Brain pericyte (primary cell): ENCODE data around the gene NME8.
"Not testable (repeated sequence)": the region's sequence is repeated elsewhere in the genome, so short reads cannot be mapped to it uniquely, and the experiment has no call there.

ENCODE experiments used
- DNase-seq: peaks from one replicate; pipeline ENCODE4 v3.0.0-alpha.2; 2012; ENCODE audit warnings: low read depth, low spot score

The NME8 gene, protein sequence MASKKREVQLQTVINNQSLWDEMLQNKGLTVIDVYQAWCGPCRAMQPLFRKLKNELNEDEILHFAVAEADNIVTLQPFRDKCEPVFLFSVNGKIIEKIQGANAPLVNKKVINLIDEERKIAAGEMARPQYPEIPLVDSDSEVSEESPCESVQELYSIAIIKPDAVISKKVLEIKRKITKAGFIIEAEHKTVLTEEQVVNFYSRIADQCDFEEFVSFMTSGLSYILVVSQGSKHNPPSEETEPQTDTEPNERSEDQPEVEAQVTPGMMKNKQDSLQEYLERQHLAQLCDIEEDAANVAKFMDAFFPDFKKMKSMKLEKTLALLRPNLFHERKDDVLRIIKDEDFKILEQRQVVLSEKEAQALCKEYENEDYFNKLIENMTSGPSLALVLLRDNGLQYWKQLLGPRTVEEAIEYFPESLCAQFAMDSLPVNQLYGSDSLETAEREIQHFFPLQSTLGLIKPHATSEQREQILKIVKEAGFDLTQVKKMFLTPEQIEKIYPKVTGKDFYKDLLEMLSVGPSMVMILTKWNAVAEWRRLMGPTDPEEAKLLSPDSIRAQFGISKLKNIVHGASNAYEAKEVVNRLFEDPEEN

DNA sequence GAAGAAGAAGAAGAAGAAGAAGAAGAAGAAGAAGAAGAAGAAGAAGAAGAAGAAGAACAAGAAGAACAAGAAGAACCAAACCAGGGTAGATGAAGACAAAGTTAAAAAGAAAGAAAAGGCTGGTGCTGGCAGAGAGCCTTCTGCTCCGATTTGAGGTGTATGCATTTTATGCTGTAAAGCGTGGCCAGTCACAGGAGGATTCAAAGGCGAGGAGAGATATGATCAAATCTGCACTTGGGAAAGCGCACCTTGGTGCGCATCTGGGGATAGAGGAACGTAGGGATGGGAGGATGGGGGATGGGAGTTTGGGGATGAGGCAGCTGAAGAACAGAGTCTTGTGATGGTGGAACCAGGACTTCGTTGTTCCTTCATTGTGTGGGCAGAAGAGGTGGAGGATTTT is at the start of gene NME8:
TSS of gene NME8 (plus strand) at position 301 of the 400 bp plus-strand sequence. CDS start 1,670 bp downstream, outside the sequence.
- no peak for DNase-seq

DNA sequence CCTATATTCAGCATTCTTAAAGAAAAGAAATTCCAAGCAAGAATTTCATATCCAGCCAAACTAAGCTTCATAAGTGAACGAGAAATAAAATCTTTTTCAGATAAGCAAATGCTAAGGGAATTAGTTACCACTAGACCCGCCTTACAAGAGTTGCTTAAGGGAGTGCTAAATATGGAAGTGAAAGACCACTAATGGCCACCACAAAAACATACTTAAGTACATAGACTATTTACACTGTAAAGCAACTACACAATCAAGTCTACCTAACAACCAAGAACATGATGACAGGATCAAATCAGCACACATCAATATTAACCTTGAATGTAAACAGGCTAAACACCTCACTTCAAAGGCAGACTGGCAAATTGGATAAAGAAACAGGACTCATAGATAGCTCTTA is 42.2 kb upstream of the NME8 start:
- no peak for DNase-seq

DNA sequence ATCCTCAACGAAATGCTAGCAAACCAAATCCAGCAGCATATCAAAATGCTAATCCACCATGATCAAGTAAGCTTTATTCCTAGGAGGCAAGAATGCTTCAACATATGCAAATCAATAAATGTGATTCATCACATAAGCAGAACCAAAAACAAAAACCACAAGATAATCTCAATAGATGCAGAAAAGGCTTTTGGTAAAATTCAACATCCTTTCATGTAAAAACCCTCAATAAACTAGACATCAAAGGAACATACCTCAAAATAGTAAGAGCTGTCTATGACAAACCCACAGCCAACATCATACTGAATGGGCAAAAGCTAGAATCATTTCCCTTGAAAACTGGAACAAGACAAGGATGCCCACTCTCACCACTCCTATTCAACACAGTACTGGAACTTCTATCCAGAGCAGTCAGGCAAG is 36.2 kb upstream of the NME8 start:
- not testable (repeated sequence) for DNase-seq

DNA sequence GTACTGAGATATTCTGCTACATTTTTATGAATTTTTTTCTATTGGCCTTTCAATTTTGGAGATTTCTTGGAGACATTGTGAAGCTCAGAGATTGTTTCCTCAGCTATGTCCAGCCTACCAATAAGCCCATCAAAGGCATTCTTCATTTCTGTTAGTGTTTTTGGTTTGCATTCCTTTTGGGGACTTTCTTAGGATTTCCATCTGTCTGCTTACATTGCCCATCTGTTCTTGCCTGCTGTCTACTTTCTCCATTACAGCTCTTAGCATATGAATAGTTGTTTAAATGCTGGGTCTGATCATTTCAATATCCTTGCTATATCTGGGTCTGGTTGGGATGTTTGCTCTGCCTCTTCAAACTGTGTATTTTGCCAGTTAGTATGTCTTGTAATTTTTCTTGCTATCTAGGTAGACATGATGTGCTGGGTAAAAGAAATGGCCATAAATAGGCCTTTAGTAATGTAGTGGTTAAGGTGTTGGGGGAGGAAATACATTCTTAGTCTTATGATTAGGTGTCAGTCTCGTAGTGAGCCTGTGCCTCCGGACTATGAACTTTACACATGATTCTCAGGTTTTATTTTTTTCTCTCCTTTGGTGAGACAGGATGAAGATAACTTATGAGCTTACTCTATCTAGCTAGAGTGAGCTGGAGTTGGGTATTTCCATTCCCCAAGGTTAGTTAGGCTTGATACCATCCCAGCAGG is 32.6 kb upstream of the NME8 start:
- no peak for DNase-seq

DNA sequence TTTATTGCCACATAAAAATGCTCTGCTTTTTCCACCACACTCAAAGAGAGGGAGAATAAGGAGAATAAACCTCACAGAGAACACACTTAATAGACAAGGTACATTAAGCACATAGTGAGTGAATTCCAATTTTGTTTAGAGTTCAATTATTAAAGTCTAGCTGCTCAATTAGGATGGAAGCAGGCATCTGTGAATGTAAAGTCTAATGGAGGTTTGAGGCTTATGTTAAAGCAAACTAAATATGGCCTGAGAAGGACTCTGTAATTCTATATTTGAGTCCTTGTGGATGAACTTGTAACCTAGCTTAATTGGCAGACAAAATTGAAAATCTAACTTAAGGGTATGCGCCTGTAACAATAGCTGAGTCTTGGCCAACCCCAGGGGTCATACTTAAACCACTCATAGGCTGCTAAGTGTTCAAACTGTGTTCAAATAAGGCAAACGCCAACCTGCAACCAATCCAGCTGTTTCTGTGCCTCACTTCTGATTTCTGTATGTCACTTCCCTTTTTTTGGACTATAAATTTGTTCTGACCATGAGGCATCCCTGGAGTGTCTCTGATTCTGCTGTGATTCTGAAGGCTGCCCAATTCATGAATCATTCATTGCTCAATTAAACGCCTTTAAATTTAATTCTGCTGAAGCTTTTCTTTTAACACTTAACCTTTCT is 31.3 kb upstream of the NME8 start:
- no peak for DNase-seq

DNA sequence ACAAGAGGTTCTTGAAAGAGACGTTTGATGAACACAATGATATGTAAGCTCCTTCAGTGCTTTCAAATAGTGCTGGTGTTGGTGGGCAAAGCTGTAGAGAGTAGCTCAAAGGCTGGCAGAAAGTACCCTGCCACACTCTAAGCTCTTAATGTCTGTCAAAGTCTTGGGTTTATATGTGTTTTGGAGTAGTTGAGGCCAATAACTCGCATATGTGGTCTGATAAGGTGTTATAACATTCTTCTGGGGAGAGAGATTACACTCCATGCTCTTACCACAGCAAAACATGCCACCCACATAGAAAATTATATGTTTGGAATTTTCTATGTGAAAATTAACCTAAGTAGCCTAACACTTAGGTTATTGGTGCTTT is 30.8 kb upstream of the NME8 start:
- DNase-seq = no peak

DNA sequence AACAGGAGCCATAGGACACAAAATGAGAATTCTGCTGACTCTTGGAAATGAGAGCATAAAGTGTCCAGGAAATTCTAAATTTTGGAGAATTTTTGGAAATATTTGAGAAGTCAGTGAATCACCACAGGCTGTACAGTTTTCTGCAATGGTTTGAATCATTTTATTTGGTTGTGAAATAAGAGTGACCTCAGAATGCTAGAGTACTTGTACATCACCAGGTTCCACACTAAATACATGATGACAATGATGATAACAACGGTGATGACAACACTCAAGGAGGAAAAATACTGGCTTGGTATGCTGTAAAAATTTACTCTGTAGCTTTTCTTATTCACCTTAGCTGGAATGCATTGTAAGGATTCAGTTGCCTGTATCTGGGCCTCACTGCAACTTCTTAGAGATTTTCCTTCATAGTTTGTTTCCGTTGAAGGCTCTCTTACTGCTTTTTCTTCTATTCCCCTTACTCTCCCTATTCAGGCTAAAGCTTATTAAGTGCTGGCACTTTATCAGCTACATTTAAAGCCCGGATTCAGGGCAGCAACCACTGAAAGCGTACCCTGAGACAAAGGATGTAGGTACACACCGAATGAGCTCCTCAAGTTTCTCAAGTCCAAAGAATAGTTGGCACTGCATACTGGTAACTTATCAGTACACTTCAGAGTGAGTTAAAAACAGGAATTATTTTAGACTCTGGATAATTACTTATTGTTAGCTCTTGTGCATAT is 30.2 kb upstream of the NME8 start:
- no peak for DNase-seq

DNA sequence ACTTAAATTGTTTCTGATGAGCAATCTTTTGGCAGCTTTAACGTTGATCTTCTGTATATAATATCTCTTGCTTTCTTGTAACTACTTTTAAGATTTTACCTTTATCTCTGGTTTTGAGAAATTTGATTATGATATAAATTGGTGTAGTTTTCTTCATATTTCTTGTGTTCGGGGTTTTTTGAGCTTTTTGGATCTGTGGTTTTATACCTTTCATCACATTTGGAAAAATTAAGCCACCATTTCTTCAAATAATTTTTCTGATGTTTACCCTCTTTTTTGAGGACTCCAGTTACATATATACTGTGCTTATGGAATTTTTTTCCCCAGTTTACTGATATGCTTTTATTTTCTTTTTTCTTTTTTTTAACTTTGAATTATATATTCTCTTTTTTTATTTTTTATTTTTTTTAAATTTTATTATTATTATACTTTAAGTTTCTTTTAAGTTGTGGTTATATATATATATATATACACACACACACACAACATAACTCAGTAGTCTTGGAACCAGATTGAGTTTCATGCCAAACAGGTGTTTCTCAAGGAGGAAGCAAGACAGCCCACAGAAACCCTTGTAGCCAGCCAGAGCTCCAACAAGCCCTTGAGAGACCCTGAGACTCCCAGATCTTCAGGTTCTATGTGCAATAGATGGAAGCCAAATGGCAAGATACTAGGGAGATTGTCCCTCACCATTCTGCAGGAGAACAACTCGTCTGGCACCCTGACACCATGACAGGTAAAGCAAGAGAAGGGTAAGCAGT is 27.5 kb upstream of the NME8 start:
- DNase-seq = no peak

DNA sequence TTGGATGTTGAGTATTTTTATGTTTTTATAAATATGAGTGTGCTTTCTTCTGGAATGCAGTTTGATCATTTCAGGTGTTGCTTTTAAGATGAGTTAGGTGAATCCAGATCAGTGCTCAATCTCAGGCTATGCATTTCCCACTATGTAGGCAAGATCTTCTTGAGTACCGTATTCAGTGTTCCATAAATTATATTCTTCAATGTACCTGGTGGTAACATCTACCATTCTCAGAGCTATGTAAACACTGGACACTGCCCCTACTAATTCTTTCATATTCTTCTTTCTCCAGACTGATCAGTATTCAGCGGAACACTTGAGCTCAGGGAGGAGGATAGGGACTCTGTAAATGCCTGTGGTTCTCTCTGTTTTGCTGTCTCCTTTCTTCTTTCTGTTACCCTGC is 25.5 kb upstream of the NME8 start:
- no peak for DNase-seq

DNA sequence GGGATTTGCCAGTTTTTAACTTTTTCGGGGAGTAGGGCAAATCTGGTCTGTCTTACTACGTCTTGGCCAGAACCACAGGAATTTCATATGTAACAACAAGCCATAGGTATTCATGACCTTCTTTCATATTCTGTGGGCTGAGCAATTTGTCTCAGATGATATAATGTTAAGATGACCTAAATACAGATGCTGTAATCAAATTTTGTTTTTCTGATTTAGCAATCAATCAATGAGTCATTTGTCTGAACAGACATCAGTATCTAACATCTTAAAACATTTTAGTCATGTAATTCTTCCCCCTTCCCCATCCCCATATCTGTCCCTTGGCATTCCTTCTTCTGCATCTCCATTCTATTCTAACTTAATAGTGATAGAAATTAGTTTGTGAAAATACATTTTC is 24.8 kb upstream of the NME8 start:
- DNase-seq = no peak

DNA sequence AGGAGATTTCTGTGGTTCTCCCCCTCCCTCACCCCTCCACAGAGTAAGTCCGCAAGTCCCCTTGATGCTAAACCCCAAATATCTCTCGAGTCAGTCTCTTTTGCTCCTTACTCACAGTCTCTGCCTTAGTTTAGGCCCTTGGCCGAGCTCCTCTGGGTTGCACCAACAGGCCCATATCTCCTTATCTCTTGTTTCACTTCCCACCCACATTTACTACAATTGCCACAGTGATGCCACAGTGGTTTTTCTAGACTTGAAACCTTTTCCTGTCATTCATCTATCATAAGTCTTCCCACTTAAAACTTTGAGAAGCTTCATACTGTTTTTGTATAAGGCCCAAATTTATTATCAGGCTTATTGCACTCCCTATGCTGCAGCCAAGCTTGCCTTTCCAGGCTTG is 23.4 kb upstream of the NME8 start:
- DNase-seq = no peak

DNA sequence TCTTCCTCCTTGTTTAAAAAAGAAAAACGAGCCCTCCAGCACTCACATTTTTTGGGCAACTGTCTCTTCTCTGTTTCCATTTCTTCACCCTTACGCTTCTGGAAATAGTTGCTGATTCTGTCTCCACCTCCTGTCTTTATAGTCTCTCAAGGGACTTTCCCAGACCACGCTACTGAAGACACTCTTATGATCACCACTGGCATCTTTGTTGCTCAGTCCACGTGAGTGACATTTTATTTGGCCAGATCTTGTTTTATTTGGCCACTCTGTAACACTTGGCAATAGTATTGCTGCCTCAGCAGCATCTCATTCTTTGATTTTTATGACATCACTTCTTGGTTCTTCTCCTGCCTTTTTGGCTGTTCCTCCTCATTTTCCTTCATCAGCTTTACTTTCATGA is 21.6 kb upstream of the NME8 start:
- no peak for DNase-seq

DNA sequence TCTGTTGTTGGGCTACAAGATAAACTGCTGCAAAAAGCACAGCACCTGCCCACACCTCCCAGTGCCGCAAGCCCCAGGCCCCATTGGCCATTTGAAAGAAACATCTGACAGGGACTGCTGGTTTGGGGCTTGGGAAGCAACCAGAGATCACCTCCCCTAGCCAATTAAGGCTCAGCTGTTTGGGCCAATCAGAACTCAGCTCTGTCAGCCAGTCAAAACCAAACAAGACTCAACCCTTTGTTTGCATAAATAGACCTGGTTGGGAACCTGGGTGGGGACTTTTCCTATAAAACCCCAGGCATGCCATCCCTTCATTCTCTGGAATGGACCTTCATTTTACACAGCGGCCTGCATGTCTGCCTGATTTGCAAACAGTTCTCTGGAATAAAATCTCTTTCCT is 17.2 kb upstream of the NME8 start:
- DNase-seq = no peak

DNA sequence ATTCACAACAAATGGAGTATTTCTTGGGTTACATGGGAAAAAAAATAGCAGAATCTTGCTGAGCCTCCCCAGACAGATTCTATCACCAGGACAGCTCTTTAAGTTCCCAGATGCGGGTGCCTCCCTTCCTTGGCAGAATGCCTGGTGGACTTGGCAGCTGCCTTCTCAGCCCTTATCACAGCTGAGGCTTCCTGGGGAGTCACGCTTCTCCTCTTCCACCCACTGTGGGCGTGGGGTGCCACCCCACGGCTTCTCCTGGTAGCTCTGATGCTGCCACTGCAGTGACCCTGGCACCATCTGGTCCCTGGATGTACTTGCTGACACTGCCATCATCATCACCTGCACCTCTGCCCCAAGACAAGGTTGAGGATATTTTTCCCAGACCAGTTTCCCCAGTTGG is 16.2 kb upstream of the NME8 start:
- DNase-seq = no peak

DNA sequence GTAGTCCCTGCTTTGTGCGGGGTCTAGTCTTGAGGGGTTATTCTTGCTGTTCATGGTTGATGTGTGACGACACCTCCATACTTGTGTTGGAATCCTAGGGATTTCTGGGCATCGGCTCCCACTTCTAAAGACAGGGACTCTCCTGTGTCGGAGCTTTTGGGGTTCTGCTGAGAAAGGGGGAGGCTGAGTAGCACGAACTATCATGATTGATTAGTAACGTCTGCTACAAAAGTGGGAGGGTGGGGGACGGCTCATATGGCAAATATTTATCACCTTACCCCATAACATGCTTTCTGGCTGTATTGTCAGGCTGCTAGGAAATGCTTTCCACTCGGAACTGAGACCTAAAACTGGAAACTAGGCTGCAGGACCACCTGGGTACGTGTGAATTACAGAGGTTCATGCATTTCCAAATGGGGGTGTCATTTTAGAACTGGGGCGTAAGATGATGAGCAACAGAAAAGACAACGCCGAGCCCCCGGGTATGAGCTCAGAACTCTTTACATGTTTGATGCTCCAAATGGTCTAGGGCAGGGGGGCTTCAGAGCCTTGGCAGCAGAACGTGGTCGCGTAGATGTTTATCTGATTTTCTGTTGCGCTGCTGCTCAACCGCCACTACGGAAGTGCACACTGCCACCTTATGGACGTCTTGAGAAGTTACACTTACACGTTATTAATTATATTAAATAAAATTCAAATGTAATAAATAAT is 15.1 kb upstream of the NME8 start:
- no peak for DNase-seq

DNA sequence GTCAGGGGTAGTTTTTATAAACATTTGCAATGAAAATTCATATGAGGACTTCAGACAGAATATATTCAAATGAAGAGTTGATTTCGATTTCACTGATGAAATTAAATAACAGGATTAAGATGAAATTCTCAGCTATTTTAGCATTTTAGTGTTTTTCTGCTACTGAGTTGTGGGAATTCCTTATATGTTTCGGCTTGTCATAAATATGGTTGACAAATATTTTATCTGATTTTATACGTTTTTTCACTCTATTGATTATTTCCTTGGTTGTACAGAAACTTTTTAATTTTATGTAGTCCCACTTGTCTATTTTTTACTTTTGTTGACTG is 14.6 kb upstream of the NME8 start:
- no peak for DNase-seq

DNA sequence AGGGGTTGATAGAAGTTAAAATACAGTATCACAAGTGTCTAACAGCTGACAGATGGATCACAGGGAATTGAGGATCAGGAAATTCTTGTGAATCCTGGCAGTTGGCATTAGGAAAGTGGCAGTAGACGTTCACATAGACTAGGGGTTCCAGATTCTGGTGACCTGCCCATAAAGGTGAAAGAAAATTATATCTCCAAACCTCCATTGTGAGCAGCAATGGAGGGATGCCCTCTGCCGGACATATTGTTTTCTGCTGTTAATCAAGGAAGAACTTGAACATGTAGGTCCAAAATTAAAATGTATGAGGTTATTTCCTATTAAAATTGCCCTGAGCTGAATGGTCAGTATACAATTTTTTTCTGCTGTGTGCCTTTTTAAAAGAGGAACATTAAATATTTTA is 5.1 kb downstream of the NME8 start:
- DNase-seq = no peak

DNA sequence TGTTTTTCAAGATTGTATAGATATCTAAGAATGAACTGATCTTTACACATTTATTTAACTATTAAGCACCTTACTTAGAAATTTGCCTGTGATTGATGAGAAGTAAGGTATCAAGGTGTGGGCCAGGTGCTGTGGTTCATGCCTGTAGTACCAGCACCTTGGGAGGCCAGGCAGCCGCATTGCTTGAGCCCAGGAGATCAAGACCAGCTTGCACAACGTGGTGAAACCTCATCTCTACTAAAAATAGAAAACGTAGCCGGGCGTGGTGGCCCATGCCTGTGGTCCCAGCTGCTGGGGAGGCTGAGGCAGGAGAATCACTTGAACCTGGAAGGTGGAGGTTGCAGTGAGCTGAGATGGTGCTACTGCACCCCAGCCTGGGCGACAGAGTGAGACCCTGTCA is 33.7 kb downstream of the NME8 start:
- DNase-seq = no peak

DNA sequence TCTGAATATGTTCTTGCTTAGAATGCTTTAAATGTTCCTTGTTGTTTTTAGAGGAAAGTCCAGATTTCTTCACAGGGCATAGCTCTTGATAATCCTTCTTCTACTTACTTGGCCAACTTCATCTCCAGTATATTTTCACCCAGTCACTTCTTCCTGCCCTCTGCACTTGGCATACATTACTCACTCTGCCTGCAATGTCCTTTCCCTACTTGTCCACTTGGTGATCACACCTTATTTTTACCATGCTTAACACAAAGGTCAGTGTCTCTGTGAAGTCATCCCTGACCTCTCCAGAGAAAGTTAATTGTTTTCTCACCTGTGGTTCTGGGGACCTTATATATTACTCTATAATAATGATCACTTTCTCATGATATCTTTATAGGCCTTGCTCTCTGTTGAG is 45.0 kb downstream of the NME8 start:
- DNase-seq = no peak

DNA sequence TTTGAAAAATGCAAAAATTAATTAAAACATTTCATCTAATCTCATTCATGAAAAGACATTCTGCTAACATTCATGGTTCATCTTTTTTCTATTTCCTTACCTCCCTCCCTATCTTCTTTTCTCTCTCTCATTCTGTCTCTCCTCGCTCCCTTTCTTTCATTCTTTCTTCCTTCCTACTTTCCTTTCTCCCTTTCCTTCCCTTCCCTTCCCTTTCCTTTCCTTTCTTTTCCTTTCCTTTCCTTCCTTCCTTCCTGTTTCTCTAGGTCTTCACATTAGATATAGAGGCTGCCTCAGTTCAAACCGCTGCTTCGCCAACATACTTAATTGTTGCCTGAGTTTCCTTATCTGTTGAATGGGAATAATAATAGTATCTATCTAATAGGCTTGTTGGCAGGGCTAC is 46.3 kb downstream of the NME8 start:
- DNase-seq = no peak
